OCI-LY1 (cell line): ENCODE data around the gene HFE.

Source experiments
- CTCF ChIP-seq: fragments of 200-600 bp; sonication (generic), shearing (Covaris generic); IDR thresholded peaks from 2 replicates; pipeline ENCODE4 v1.5.1; 2017; ENCODE audit warnings: mild to moderate bottlenecking, antibody characterized with exemption, low read length, moderate library complexity, mixed read lengths
- EZH2 ChIP-seq: fragments of 200-600 bp; sonication (generic), shearing (Covaris generic); IDR thresholded peaks from 2 replicates; pipeline ENCODE4 v1.8.0; 2017; ENCODE audit warnings: borderline replicate concordance, mixed run types, mild to moderate bottlenecking, antibody characterized with exemption, low read length, moderate library complexity, mixed read lengths

GRCh38 chr6:26120807-26121140, 33.5 kb downstream of the HFE start:
- no peak for TF ChIP-seq CTCF
- TF ChIP-seq EZH2: no peak
